Measurements from ENCODE around the gene BRPF3.

DNA sequence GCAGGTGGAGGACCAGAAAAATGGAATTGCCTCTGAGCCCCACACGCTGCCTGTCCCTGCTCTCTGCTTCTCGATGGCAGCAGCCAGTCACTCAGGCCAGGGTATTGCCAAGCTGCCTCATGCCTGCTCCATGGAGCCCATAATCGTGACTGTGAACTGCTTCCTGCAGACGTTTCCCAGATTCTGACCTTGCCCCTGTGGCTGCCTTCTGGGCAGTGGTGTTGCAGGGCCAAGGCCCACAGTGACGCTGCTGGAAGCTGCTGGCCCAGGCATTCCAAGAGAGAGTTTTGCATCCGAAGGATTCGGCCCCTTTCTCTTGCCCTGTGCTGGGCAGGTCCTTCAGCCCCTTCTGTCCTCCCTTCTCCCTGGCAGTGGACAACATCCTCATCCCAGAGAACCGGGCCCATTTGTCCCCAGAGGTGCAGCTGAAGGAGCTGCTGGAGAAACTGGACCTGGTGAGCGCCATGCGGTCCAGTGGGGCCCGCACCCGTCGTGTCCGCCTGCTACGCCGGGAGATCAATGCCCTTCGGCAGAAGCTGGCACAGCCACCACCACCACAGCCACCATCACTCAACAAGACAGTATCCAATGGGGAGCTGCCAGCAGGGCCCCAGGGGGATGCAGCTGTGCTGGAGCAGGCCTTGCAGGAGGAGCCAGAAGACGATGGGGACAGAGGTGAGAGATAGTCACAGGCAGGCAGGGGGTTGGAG lies 14.5 kb downstream of the BRPF3 start:
- TF ChIP-seq CTCF (IDR thresholded peaks at IDR 0.05) (no peak), EP300 (IDR thresholded peaks at IDR 0.05) (no peak)
